Immature natural killer cell (primary cell): ENCODE results near the gene OSBPL7. TPM values are rescaled to one million over a fixed set of nuclear protein-coding genes. Genes with fewer than 3 reads are reported as not detected.

Experiments
- DNase-seq, 3 donors: peaks; one replicate each; pipeline ENCODE4 v3.0.0; 2022; ENCODE audit warnings: mixed read lengths in 1 of 3
- H3K27ac Mint-ChIP-seq, 6 donors: one replicate each; pipeline ENCODE4 v1.8.0; 2020; ENCODE audit warnings: mixed read lengths in 6 of 6, mild to moderate bottlenecking in 5 of 6, inconsistent platforms in 4 of 6, moderate library complexity in 3 of 6
- H3K27me3 Mint-ChIP-seq, 3 donors: one replicate each; pipeline ENCODE4 v1.8.0; 2020 to 2021; ENCODE audit warnings: low read depth in 3 of 3, mild to moderate bottlenecking in 3 of 3, mixed read lengths in 3 of 3, moderate library complexity in 3 of 3, inconsistent platforms in 1 of 3
- H3K36me3 Mint-ChIP-seq, 3 donors: one replicate each; pipeline ENCODE4 v1.8.0; 2020; ENCODE audit warnings: mixed read lengths in 3 of 3, inconsistent platforms in 2 of 3, mild to moderate bottlenecking in 2 of 3
- H3K4me1 Mint-ChIP-seq, 2 donors: one replicate each; pipeline ENCODE4 v1.8.0; 2020; ENCODE audit warnings: inconsistent platforms in 2 of 2, mild to moderate bottlenecking in 2 of 2, mixed read lengths in 2 of 2, moderate library complexity in 1 of 2
- H3K4me3 Mint-ChIP-seq, 5 donors: one replicate each; pipeline ENCODE4 v1.8.0; 2020; ENCODE audit warnings: mild to moderate bottlenecking in 5 of 5, mixed read lengths in 5 of 5, inconsistent platforms in 3 of 5, moderate library complexity in 3 of 5
- H3K9me3 Mint-ChIP-seq, 6 donors: one replicate each; pipeline ENCODE4 v1.8.0; 2020; ENCODE audit warnings: mild to moderate bottlenecking in 6 of 6, mixed read lengths in 6 of 6, inconsistent platforms in 4 of 6, moderate library complexity in 3 of 6
- polyA plus RNA-seq, 3 donors: library from polyadenylated mRNA; unstranded; fragments of 300-500 nt; fragmentation: Illumina TruSeq; gene quantifications; one replicate each; pipeline ENCODE4 v1.2.3, GENCODE V29; 2021

The OSBPL7 gene, protein sequence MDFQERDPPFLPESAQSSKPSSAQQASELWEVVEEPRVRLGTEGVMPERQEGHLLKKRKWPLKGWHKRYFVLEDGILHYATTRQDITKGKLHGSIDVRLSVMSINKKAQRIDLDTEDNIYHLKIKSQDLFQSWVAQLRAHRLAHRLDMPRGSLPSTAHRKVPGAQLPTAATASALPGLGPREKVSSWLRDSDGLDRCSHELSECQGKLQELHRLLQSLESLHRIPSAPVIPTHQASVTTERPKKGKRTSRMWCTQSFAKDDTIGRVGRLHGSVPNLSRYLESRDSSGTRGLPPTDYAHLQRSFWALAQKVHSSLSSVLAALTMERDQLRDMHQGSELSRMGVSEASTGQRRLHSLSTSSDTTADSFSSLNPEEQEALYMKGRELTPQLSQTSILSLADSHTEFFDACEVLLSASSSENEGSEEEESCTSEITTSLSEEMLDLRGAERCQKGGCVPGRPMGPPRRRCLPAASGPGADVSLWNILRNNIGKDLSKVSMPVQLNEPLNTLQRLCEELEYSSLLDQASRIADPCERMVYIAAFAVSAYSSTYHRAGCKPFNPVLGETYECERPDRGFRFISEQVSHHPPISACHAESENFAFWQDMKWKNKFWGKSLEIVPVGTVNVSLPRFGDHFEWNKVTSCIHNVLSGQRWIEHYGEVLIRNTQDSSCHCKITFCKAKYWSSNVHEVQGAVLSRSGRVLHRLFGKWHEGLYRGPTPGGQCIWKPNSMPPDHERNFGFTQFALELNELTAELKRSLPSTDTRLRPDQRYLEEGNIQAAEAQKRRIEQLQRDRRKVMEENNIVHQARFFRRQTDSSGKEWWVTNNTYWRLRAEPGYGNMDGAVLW
- 1 to 10 TPM; 2.7 to 7.5 (median 3.8) TPM for polyA plus RNA-seq

DNA sequence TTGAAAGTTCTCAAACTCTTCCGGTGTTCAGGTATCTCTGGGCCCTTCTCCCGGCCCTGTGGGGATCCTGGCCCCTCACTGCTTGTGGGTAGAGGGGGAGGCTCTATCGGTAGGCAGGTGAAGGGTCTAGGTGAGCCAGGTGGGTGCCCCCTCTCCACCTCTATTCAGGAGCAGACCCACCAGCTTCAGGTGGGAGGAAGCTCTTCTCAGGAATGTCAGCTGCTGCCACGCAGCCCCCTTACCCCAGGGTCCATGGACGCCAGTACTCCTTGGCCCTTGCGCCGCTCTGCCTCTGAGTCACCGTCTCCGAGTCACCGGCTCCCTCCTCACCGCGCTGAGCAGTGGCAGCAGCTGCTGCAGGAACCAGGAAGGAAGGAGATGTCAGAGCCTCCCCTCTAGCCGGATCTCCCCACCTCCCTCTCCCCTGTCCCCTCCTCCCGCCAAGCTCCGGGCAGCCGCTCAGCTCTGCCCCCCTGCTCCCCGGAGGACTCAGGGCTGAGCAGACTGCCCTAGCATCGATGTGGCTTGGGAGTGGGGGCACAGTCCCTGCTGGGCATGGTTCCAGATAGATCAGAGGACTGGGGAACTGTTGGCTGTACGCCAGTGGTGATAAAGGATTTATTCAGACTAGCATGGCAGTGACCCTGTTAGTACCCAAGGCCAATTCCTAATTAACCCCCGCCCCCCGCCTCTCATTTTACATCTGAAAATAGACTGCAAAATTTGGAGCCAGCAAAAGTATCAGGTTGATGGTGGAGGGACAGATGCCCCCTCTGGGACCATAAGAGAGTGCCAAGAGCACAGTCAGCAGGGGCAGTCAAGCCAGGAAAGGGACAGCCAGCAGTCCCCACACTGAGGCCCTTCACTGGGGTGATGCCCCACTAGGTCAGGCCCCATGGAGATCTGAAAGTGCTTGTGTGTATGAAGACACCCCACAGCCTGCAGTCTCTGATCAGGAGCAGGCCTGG lies at the start of gene OSBPL7:
Gene OSBPL7, minus strand, starts transcription at position 371 of the 968 bp plus-strand sequence. CDS start 1,516 bp downstream, outside the sequence.
- Mint-ChIP-seq H3K27me3 (peaks cover 2 to 8% (median 4%) of the 10 kb centered on the region in 3 donors), H3K4me3 (peak within 1 kb of the TSS; percentile 95 to 99 (median 97)), H3K9me3 (no peaks in the 10 kb centered on the region), H3K27ac (peak within 1 kb of the TSS; percentile 94 to 97 (median 96)), H3K4me1 (peaks cover 25 to 41% of the 10 kb centered on the region in 2 donors), H3K36me3 (peaks cover 18 to 44% (median 24%) of the 10 kb centered on the region in 3 donors)
- DNase-seq, result peak; percentile 81 to 86 (median 82)

DNA sequence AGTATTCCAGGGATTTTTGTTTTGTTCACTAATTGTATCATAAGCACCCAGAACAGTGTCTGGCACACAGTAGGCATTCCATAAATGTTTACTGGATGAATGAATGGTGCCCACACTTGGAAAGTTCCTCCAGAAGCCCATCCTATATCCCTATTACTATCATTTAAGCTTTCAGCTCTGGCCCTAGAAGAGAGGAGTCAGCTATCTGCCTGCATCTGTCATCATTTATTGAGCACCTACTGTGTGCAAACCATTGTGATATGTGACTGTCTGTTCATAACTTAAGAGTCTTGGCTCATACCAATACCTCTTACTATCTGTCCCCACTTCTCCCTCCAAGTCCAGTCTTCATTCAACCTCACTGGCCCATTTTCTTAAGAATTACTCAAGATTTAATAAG lies 49.5 kb upstream of the OSBPL7 start:
- no peak for DNase-seq

DNA sequence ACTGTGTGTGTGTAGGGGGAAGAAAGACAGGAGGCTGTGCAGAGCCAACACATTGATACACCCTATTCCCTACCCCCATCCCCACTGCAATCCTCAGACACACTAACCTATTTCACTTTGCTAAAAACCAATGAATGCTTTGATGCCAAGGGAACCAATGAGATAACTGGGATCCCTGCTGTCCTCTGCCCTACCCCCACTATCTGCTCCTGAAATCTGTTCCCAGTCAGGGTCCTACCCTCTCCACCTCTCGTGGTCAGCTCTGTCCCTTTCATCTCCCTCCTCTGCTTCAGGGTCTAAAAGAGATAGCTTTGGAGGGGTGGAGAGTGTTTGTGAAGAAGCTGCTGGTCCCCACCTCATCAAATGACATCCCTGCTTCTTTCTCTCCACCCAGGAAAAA lies 48.5 kb upstream of the OSBPL7 start:
- DNase-seq, result no peak
- Mint-ChIP-seq H3K27me3 (peaks cover 5 to 21% (median 10%) of the 10 kb centered on the region in 3 donors), H3K27ac (no peak overlapping the region), H3K36me3 (no peaks in the 10 kb centered on the region), H3K9me3 (no peaks in the 10 kb centered on the region), H3K4me3 (no peak overlapping the region), H3K4me1 (no peaks in the 10 kb centered on the region)

More for the DNA sequence above, 49.5 kb upstream of the OSBPL7 start:
- H3K27me3 Mint-ChIP-seq, result peaks cover 5 to 18% (median 13%) of the 10 kb centered on the region in 3 donors
- no peak overlapping the region for H3K4me3 Mint-ChIP-seq
- no peaks in the 10 kb centered on the region for H3K4me1 Mint-ChIP-seq
- no peaks in the 10 kb centered on the region for H3K9me3 Mint-ChIP-seq
- H3K36me3 Mint-ChIP-seq, result peaks cover 0 to 4% (median 0%) of the 10 kb centered on the region in 3 donors
- H3K27ac Mint-ChIP-seq, result no peak overlapping the region

DNA sequence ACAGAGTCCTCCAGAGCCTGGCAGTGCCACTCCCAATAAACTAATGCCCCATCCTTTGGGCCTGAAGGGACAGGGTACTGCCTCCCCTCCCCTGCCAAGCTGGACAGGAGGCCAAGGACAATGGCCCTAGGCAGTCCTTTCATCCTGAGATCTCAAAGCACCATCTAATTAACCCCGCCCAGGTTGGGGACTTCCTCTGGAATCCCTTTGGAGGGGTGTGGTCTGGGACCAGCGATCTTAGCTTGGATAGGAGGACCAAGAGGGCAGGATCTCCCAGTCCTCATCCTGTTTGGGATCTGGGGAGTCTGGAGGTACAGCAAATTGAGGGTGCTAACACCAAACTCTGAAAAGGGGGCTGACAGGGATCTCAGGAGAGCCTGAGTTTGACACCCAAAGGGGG lies 47.5 kb upstream of the OSBPL7 start:
- no peak overlapping the region for H3K4me3 Mint-ChIP-seq
- no peaks in the 10 kb centered on the region for H3K36me3 Mint-ChIP-seq
- no peaks in the 10 kb centered on the region for H3K9me3 Mint-ChIP-seq
- peaks cover 5 to 20% (median 11%) of the 10 kb centered on the region in 3 donors for H3K27me3 Mint-ChIP-seq
- no peak for DNase-seq
- no peaks in the 10 kb centered on the region for H3K4me1 Mint-ChIP-seq
- no peak overlapping the region for H3K27ac Mint-ChIP-seq

GRCh38 chr17:47867813-47868533 lies 46.4 kb upstream of the OSBPL7 start:
- H3K36me3 Mint-ChIP-seq, result no peaks in the 10 kb centered on the region
- H3K4me3 Mint-ChIP-seq, result no peak overlapping the region
- H3K27ac Mint-ChIP-seq, result no peak overlapping the region
- peaks cover 5 to 17% (median 10%) of the 10 kb centered on the region in 3 donors for H3K27me3 Mint-ChIP-seq
- no peak for DNase-seq
- no peaks in the 10 kb centered on the region for H3K4me1 Mint-ChIP-seq
- no peaks in the 10 kb centered on the region for H3K9me3 Mint-ChIP-seq

DNA sequence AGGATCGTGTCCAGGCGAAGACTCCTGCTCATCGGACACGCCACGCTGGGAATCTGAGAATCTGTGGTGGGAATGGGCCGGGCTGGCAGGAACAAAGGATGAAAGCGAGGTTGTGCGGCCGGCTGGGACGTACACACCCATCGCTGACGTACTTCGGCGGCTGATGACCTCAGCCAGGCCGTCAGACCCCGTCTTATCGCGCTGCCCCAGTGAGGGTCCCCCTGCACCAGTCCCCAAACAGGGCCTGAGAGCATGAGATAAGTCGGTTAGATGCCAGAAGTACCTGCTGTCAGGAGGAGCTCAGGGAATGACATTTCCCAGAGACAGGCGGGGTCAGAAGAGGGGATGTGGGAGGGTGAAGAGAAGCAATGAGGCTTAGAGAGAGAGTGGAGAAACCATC lies 45.3 kb upstream of the OSBPL7 start:
- no peaks in the 10 kb centered on the region for H3K9me3 Mint-ChIP-seq
- H3K4me3 Mint-ChIP-seq, result no peak overlapping the region
- no peak overlapping the region for H3K27ac Mint-ChIP-seq
- H3K36me3 Mint-ChIP-seq, result no peaks in the 10 kb centered on the region
- H3K27me3 Mint-ChIP-seq, result peaks cover 5 to 15% (median 10%) of the 10 kb centered on the region in 3 donors
- DNase-seq, result no peak
- H3K4me1 Mint-ChIP-seq, result no peaks in the 10 kb centered on the region

- H3K4me3 Mint-ChIP-seq, result no peak overlapping the region
- H3K4me1 Mint-ChIP-seq, result no peaks in the 10 kb centered on the region
- DNase-seq, result no peak
- H3K36me3 Mint-ChIP-seq, result no peaks in the 10 kb centered on the region
- H3K9me3 Mint-ChIP-seq, result no peaks in the 10 kb centered on the region
- H3K27me3 Mint-ChIP-seq, result peaks cover 5 to 11% (median 7%) of the 10 kb centered on the region in 3 donors
- no peak overlapping the region for H3K27ac Mint-ChIP-seq
Measured at GRCh38 chr17:47864791-47865216, 43.2 kb upstream of the OSBPL7 start.

DNA sequence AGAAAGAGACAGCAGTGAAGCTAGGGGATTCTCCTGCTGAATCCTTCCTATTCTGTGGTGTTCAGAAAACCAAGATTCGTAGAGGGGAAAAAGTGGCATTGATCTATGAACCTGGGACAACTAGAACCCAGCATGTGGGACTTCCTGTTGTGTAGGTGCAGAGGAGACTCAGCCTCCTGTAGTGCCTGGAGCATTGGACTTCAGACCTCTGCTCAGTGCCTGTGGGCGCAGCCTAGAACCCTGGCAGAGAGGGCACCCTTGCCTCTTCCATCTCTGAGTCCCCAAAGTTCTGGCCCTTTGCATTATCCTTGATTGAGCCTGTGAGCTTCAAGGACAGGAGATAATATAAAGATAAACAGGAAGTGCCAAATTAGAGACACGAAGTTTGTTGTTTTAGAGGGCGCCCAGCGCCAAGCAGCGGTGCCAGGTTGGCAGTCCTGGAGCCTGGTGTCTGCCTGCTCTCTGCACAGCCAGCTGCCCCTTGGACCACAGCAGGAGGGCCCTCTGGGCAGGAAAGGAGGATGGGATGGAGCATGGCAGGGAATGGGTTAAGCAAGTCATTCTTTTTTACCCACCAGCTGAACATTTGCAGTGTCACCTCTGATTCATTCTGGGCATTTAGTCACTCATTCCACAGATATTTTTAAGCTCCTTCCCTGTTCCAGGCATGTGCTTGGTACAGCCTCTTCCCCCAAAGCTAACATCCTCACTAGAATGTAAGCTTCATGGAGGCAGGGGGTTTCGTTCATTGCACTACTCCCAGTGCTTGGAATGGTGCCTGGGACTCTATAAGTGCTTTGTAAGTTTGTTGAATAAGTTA lies 41.2 kb upstream of the OSBPL7 start:
- Mint-ChIP-seq H3K27ac (no peak overlapping the region), H3K9me3 (no peaks in the 10 kb centered on the region), H3K4me1 (no peaks in the 10 kb centered on the region), H3K36me3 (no peaks in the 10 kb centered on the region), H3K27me3 (peaks cover 8 to 16% (median 8%) of the 10 kb centered on the region in 3 donors), H3K4me3 (no peak overlapping the region)
- DNase-seq, result no peak

GRCh38 chr17:47860386-47860785 lies 38.8 kb upstream of the OSBPL7 start:
- Mint-ChIP-seq H3K27me3 (peaks cover 6 to 21% (median 11%) of the 10 kb centered on the region in 3 donors), H3K4me1 (no peaks in the 10 kb centered on the region), H3K36me3 (no peaks in the 10 kb centered on the region), H3K27ac (no peak overlapping the region), H3K9me3 (no peaks in the 10 kb centered on the region), H3K4me3 (no peak overlapping the region)
- DNase-seq, result no peak

GRCh38 chr17:47857551-47858455 lies 36.2 kb upstream of the OSBPL7 start:
- Mint-ChIP-seq H3K27ac (no peak overlapping the region), H3K4me1 (no peaks in the 10 kb centered on the region), H3K4me3 (no peak overlapping the region), H3K36me3 (no peaks in the 10 kb centered on the region), H3K9me3 (no peaks in the 10 kb centered on the region), H3K27me3 (peaks cover 20 to 37% (median 21%) of the 10 kb centered on the region in 3 donors)
- DNase-seq, result no peak

- H3K4me3 Mint-ChIP-seq, result no peak overlapping the region
Measured at GRCh38 chr17:47856830-47857229, 35.2 kb upstream of the OSBPL7 start.

More at GRCh38 chr17:47856830-47857229, 35.2 kb upstream of the OSBPL7 start:
- Mint-ChIP-seq H3K27ac (no peak overlapping the region), H3K36me3 (no peaks in the 10 kb centered on the region), H3K4me1 (peaks cover 6 to 7% of the 10 kb centered on the region in 2 donors), H3K27me3 (peaks cover 20 to 43% (median 31%) of the 10 kb centered on the region in 3 donors), H3K9me3 (no peaks in the 10 kb centered on the region)
- no peak for DNase-seq
